Measurements from ENCODE around the gene CRIP3.

GRCh38 chr6:43278524-43279078 is 30.0 kb downstream of the CRIP3 start:
- TF ChIP-seq EZH2 (IDR thresholded peaks at IDR 0.05; ENCODE audit: low read depth): no peak
- TF ChIP-seq, protein P1, sequence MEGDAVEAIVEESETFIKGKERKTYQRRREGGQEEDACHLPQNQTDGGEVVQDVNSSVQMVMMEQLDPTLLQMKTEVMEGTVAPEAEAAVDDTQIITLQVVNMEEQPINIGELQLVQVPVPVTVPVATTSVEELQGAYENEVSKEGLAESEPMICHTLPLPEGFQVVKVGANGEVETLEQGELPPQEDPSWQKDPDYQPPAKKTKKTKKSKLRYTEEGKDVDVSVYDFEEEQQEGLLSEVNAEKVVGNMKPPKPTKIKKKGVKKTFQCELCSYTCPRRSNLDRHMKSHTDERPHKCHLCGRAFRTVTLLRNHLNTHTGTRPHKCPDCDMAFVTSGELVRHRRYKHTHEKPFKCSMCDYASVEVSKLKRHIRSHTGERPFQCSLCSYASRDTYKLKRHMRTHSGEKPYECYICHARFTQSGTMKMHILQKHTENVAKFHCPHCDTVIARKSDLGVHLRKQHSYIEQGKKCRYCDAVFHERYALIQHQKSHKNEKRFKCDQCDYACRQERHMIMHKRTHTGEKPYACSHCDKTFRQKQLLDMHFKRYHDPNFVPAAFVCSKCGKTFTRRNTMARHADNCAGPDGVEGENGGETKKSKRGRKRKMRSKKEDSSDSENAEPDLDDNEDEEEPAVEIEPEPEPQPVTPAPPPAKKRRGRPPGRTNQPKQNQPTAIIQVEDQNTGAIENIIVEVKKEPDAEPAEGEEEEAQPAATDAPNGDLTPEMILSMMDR (conservative IDR thresholded peaks at IDR 0.05): no peak

Measured in PC-9 (cell line).